H1 (cell line): ENCODE results near the gene CELF1. TPM values are rescaled to one million over a fixed set of nuclear protein-coding genes. Genes with fewer than 3 reads are reported as not detected.

Experiments used
- CHD1 ChIP-seq: IDR thresholded peaks from 2 replicates; pipeline ENCODE4 v1.6.1; 2012; ENCODE audit warnings: low read depth, low read length, improper control_type of control experiment
- HDAC2 ChIP-seq, 2 experiments: fragments of 300-600 bp in 1 of 2; sonication (generic) in 1 of 2; IDR thresholded peaks; 2 replicates each; pipeline ENCODE4 v1.6.1; 2011 to 2012; ENCODE audit warnings: low read depth in 2 of 2, low read length in 2 of 2, mild to moderate bottlenecking in 2 of 2, moderate library complexity in 2 of 2, borderline replicate concordance in 1 of 2, inconsistent platforms in 1 of 2
- KDM1A ChIP-seq: fragments of 200-600, 300-600 bp; sonication (generic); IDR thresholded peaks from 2 replicates; pipeline ENCODE4 v1.7.1; 2016; ENCODE audit warnings: mild to moderate bottlenecking, low read length, borderline replicate concordance
- KDM5A ChIP-seq: fragments of 200-600 bp; IDR thresholded peaks from 2 replicates; pipeline ENCODE4 v1.7.1; 2012; ENCODE audit warnings: mild to moderate bottlenecking, low read length, inconsistent platforms, mixed read lengths
- SP1 ChIP-seq: IDR thresholded peaks from 2 replicates; pipeline ENCODE4 v1.6.1; 2011; ENCODE audit warnings: low read depth, low read length
- TCF12 ChIP-seq: IDR thresholded peaks from 2 replicates; pipeline ENCODE4 v1.6.1; 2011; ENCODE audit warnings: low read depth, mild to moderate bottlenecking, low read length
- ZNF274 ChIP-seq: IDR thresholded peaks from 2 replicates; pipeline ENCODE4 v1.7.0; 2012; ENCODE audit warnings: low read length, borderline replicate concordance; ENCODE audit errors: extremely low read depth
- polyA plus RNA-seq, 7 experiments: library from polyadenylated mRNA; depleted of rRNA in 3 of 7; stranded (reverse) in 5 of 7; unstranded in 2 of 7; fragments of >200 nt in 5 of 7; fragments of 200-250 nt in 2 of 7; gene quantifications; 1 replicate in 5 of 7; 2 replicates in 1 of 7; 4 replicates in 1 of 7; pipeline versions ENCODE4 v1.2.1 to v1.2.3, GENCODE V29; 2011 to 2013; ENCODE audit warnings: missing spikeins in 2 of 7, mixed read lengths in 2 of 7
- total RNA-seq: library from RNA; stranded (reverse); fragmentation: NEBNext Ultra II Directional; extraction: Animal tissue kit (Norgen Biotek cat#: 25700); gene quantifications from 2 replicates; pipeline ENCODE4 v1.2.1, GENCODE V29; 2021

The CELF1 gene
- total and polyA plus RNA-seq, 2 of the 8 experiments (the other 6 are each of a cell fraction or from before 2014, with no cell fraction given), result 131 to 197 TPM

DNA sequence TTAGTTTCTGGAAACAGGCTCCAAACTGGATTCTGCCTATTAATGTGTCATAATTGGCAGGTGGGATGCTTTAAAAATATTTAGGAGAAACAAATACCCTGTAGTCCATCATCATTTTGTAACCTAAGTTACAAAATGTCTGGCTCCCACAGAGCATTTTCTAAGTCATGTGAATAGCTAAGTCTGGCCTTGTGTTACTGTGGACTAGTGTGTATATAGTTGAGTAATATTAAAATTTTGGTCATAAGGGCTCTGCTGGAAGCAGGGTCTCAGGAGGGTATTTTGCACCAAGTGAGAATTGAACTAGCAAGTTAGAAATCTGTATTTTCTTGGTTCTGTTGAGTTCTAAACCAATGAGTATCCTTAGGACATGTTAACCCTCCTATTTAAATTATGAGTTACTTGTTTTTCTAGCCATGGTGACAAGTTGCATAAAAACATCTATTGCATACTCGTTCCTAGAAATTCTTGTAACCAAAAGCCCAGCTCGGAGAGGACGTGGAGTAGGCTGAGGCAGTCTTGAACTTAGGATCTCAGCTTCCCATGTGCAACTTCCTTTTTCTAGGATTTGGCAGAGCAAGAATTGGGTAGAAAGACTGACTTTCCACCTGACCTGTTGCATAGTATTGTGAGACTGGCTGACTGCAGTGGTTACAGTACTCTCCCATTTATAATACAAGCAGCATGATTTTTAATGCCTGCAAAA lies 17.9 kb upstream of the CELF1 start (continued):
- TF ChIP-seq ZNF274 (no peak), KDM1A (no peak), SP1 (no peak), KDM5A (no peak), CHD1 (no peak), HDAC2 (IDR thresholded peaks at IDR 0.05; ENCODE audit: borderline replicate concordance in 1 of 2, low read depth in 2 of 2, low read length in 2 of 2) (no peak), TCF12 (no peak)
